ENCODE measurements around the gene NRG4.

NRG4 gene

DNA sequence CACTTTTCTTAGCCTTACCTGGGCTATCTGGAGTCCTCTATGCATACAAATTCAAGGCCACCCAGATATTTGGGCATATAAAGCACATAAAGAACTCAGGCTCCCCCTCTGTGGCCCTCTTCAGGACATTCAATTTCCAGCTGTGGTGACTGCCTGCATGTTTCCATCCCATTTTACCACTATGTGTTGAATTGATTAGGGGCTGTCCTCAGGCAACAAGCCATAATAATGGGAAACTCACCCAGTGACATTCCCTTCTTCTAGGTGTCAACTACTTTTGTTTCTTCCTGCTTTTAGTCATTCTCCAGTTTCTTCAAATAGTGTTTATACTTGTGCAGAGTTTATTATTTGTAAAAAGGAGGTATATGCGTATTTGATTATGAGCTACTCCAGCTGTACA lies 18.0 kb downstream of the NRG4 start:
- no peak overlapping the region for H3K4me2 ChIP-seq (ENCODE audit: low read length)
- no peaks in the 10 kb centered on the region for H3K36me3 ChIP-seq (ENCODE audit: insufficient read depth, low read length)
- no peak for TF ChIP-seq EZH2 (IDR thresholded peaks at IDR 0.05; ENCODE audit: borderline replicate concordance, low read length)
- TF ChIP-seq, protein P1, sequence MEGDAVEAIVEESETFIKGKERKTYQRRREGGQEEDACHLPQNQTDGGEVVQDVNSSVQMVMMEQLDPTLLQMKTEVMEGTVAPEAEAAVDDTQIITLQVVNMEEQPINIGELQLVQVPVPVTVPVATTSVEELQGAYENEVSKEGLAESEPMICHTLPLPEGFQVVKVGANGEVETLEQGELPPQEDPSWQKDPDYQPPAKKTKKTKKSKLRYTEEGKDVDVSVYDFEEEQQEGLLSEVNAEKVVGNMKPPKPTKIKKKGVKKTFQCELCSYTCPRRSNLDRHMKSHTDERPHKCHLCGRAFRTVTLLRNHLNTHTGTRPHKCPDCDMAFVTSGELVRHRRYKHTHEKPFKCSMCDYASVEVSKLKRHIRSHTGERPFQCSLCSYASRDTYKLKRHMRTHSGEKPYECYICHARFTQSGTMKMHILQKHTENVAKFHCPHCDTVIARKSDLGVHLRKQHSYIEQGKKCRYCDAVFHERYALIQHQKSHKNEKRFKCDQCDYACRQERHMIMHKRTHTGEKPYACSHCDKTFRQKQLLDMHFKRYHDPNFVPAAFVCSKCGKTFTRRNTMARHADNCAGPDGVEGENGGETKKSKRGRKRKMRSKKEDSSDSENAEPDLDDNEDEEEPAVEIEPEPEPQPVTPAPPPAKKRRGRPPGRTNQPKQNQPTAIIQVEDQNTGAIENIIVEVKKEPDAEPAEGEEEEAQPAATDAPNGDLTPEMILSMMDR (IDR thresholded peaks at IDR 0.05; ENCODE audit: low read length) = no peak
- no peak overlapping the region for H2AFZ ChIP-seq (ENCODE audit: low read length)
- no peak overlapping the region for H3K9ac ChIP-seq (ENCODE audit: low read length)
- no peaks in the 10 kb centered on the region for H3K9me2 ChIP-seq (ENCODE audit: low read depth, low read length)
- H4K20me1 ChIP-seq (ENCODE audit: insufficient read depth, low read length) = no peaks in the 10 kb centered on the region
- no peaks in the 10 kb centered on the region for H3K79me2 ChIP-seq (ENCODE audit: insufficient read depth, low read length)
- H3F3A ChIP-seq (ENCODE audit: insufficient read depth, low read length) = no peaks in the 10 kb centered on the region
- H3K4me3 ChIP-seq (ENCODE audit: low read depth, low read length, poor library complexity, severe bottlenecking) = no peak overlapping the region
- H3K9me3 ChIP-seq (ENCODE audit: low read length) = no peaks in the 10 kb centered on the region
- H3K27ac ChIP-seq (ENCODE audit: low read depth, low read length, poor library complexity, severe bottlenecking) = no peak overlapping the region
- no peaks in the 10 kb centered on the region for H3K4me1 ChIP-seq (ENCODE audit: insufficient read depth, low read length, severe bottlenecking)
- H3K27me3 ChIP-seq (ENCODE audit: insufficient read depth, low read length) = no peaks in the 10 kb centered on the region

DNA sequence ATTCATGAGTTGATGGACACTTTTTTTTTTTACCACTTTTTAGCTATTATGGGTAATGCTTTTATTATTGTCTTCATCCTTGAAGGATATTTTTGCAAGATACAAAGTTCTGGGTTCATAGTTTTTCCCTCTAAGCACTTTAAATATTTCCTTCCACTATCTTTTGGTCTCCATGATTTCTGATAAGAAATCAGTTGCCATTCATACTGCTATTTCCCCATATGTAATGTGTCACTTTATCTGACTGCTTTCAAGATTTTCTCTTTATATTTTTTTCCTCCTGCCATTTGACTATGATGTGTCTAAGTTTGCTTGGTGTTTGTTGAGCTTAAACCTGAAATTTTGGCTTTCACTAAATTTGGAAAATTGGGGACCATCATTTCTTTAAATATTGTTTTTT lies 19.3 kb downstream of the NRG4 start:
- Histone ChIP-seq H3K79me2 (ENCODE audit: insufficient read depth, low read length) (no peaks in the 10 kb centered on the region), H2AFZ (ENCODE audit: low read length) (no peak overlapping the region), H3K27ac (ENCODE audit: low read depth, low read length, poor library complexity, severe bottlenecking) (no peak overlapping the region), H3K9me2 (ENCODE audit: low read depth, low read length) (no peaks in the 10 kb centered on the region), H3K4me2 (ENCODE audit: low read length) (no peak overlapping the region), H3K27me3 (ENCODE audit: insufficient read depth, low read length) (no peaks in the 10 kb centered on the region), H3K36me3 (ENCODE audit: insufficient read depth, low read length) (no peaks in the 10 kb centered on the region), H3K4me1 (ENCODE audit: insufficient read depth, low read length, severe bottlenecking) (no peaks in the 10 kb centered on the region), H3K9me3 (ENCODE audit: low read length) (no peaks in the 10 kb centered on the region), H4K20me1 (ENCODE audit: insufficient read depth, low read length) (no peaks in the 10 kb centered on the region), H3K4me3 (ENCODE audit: low read depth, low read length, poor library complexity, severe bottlenecking) (no peak overlapping the region), H3K9ac (ENCODE audit: low read length) (no peak overlapping the region), H3F3A (ENCODE audit: insufficient read depth, low read length) (no peaks in the 10 kb centered on the region)
- TF ChIP-seq EZH2 (IDR thresholded peaks at IDR 0.05; ENCODE audit: borderline replicate concordance, low read length) = no peak
- TF ChIP-seq, protein P1 (IDR thresholded peaks at IDR 0.05; ENCODE audit: low read length) = no peak

DNA sequence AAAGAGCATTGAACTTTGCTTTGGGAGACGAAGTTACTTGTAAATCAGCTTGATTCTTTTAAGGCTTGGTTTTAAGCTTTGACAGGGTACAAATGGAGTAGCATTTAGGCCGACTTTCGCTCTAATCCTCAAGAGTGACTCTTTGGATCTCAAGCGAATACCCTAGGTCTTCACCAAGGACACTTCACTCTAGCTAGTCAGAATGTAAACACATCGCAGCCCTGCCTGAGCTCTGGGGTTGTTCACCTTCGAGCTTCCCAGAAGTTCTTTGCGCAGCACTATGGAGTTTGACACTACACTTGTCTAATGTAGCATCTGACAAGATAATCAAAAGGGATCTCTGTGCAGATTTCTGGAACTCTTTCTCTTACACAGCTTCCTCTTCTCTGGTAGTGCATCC lies 22.3 kb downstream of the NRG4 start:
- H3K4me2 ChIP-seq (ENCODE audit: low read length) = no peak overlapping the region
- H3K9ac ChIP-seq (ENCODE audit: low read length) = no peak overlapping the region
- no peaks in the 10 kb centered on the region for H3K79me2 ChIP-seq (ENCODE audit: insufficient read depth, low read length)
- H3F3A ChIP-seq (ENCODE audit: insufficient read depth, low read length) = no peaks in the 10 kb centered on the region
- H4K20me1 ChIP-seq (ENCODE audit: insufficient read depth, low read length) = no peaks in the 10 kb centered on the region
- H3K27me3 ChIP-seq (ENCODE audit: insufficient read depth, low read length) = no peaks in the 10 kb centered on the region
- no peak overlapping the region for H2AFZ ChIP-seq (ENCODE audit: low read length)
- H3K4me3 ChIP-seq (ENCODE audit: low read depth, low read length, poor library complexity, severe bottlenecking) = no peak overlapping the region
- no peak overlapping the region for H3K27ac ChIP-seq (ENCODE audit: low read depth, low read length, poor library complexity, severe bottlenecking)
- H3K9me2 ChIP-seq (ENCODE audit: low read depth, low read length) = no peaks in the 10 kb centered on the region
- TF ChIP-seq, protein P1 (IDR thresholded peaks at IDR 0.05; ENCODE audit: low read length) = no peak
- no peak for TF ChIP-seq EZH2 (IDR thresholded peaks at IDR 0.05; ENCODE audit: borderline replicate concordance, low read length)
- H3K4me1 ChIP-seq (ENCODE audit: insufficient read depth, low read length, severe bottlenecking) = no peaks in the 10 kb centered on the region
- no peaks in the 10 kb centered on the region for H3K9me3 ChIP-seq (ENCODE audit: low read length)
- no peaks in the 10 kb centered on the region for H3K36me3 ChIP-seq (ENCODE audit: insufficient read depth, low read length)

All from OCI-LY1 (cell line).